ENCODE data around the gene ELAVL3.

GRCh38 chr19:11426656-11427055, 54.2 kb downstream of the ELAVL3 start:
- TF ChIP-seq CTCF (IDR thresholded peaks at IDR 0.05; ENCODE audit: poor library complexity, severe bottlenecking) (no peak), REST (IDR thresholded peaks at IDR 0.05; ENCODE audit: borderline replicate concordance) (no peak), EP300 (conservative IDR thresholded peaks at IDR 0.05; ENCODE audit: poor library complexity, severe bottlenecking) (no peak), POLR2AphosphoS5 (IDR thresholded peaks at IDR 0.05) (no peak), EZH2 (IDR thresholded peaks at IDR 0.05; ENCODE audit: borderline replicate concordance, insufficient read depth, low read length, poor library complexity, severe bottlenecking) (no peak), TAF1 (IDR thresholded peaks at IDR 0.05; ENCODE audit: low read depth) (no peak)
